Epithelial cell of esophagus (primary cell): ENCODE data around the gene TRABD.

Source experiments
- DNase-seq: peaks from one replicate; pipeline ENCODE4 v3.0.0; 2010; ENCODE audit warnings: low read depth
- H3K4me3 ChIP-seq: 2 replicates; pipeline ENCODE4 v1.5.1; 2011; ENCODE audit warnings: mild to moderate bottlenecking, low read length, control low read depth
- TF ChIP-seq, protein P1 (sequence below): IDR thresholded peaks from 2 replicates; pipeline ENCODE4 v1.5.1; 2011; ENCODE audit warnings: low read depth, mild to moderate bottlenecking, low read length, control low read depth, inconsistent platforms; ENCODE audit not compliant: insufficient read depth; ENCODE audit errors: missing control alignments

Gene TRABD

DNA sequence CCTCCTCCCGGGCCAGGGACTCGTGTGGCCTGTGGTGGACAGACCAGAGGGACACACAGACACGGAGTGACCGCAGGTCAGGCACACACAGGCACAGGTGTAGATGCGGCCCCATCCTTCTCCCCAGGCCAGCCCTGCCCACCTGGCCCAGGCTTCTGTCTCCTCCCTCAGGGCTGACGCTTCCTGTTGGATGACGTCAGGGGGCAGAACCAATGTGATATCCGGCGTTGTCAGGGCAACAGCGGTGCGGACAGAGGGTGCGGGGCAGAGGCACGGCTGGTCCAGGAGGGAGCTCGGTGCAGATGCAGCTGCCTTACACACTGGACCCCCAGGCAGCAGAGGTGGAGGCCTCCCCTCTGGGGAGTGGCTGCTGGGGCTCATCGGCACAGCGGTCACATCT is 62.0 kb downstream of the TRABD start:
- H3K4me3 ChIP-seq: no peak overlapping the region
- TF ChIP-seq, protein P1, sequence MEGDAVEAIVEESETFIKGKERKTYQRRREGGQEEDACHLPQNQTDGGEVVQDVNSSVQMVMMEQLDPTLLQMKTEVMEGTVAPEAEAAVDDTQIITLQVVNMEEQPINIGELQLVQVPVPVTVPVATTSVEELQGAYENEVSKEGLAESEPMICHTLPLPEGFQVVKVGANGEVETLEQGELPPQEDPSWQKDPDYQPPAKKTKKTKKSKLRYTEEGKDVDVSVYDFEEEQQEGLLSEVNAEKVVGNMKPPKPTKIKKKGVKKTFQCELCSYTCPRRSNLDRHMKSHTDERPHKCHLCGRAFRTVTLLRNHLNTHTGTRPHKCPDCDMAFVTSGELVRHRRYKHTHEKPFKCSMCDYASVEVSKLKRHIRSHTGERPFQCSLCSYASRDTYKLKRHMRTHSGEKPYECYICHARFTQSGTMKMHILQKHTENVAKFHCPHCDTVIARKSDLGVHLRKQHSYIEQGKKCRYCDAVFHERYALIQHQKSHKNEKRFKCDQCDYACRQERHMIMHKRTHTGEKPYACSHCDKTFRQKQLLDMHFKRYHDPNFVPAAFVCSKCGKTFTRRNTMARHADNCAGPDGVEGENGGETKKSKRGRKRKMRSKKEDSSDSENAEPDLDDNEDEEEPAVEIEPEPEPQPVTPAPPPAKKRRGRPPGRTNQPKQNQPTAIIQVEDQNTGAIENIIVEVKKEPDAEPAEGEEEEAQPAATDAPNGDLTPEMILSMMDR: no peak
- DNase-seq: peak; percentile 78

DNA sequence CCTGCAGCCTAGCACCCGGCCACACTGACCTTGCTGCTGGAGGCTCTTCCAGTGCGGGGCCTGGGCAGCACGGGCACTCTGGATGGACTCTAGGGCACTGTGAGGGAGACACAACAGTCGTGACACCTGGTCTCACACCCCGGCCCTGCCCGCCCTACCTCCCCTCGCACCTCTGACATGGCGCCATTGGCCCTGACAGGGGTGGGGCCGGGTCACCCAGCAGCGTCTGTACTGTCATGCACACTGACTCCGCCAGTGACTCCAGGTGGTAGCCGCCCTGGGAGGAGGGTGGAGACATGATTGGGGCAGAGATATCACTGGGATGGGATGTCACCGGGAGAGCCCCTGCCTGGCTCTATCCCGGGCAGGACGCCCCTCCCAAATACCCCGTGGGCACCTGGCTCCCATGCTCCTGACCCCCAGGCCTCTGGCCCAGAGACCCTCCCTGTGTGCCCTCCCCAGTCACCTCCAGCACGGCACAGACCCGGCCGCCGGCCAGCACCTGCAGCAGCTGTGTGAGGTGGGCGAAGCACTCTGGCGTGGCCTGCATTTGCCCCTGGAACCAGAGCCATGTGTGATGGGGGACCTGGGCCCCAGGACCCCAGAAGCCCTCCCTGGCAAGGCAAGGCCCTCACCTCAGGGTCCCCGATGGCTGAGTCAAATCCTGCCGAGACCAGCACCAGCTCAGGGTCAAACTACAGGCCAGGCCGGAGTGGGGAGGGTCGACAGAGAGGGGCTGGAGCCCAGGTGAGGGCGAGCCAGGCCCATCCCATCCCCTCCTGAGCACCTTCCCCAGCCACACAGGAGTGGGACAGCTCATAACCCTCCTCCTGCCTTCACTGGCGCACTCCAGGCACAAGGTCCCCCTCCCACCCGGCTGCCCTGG is 62.7 kb downstream of the TRABD start:
- TF ChIP-seq, protein P1: no peak
- no peak overlapping the region for H3K4me3 ChIP-seq
- DNase-seq: no peak
